ENCODE data around the gene UBR3.
"Not testable (repeated sequence)": the region's sequence is repeated elsewhere in the genome, so short reads cannot be mapped to it uniquely, and the experiment has no call there.

The UBR3 gene

GRCh38 chr2:169817369-169817768 lies 9.9 kb upstream of the UBR3 start:
- not testable (repeated sequence) for H3K4me3 Mint-ChIP-seq, H3K27me3 Mint-ChIP-seq, H3K9me3 Mint-ChIP-seq, H3K27ac Mint-ChIP-seq, ATAC-seq
- Mint-ChIP-seq H3K36me3 (peaks cover 50% of the 10 kb centered on the region), H3K4me1 (peaks cover 16% of the 10 kb centered on the region)

GRCh38 chr2:169818241-169818640 lies 9.0 kb upstream of the UBR3 start:
- Mint-ChIP-seq H3K27ac (no peak overlapping the region), H3K36me3 (peaks cover 45% of the 10 kb centered on the region), H3K4me3 (no peak overlapping the region)

GRCh38 chr2:169819106-169819505 lies 8.1 kb upstream of the UBR3 start:
- Mint-ChIP-seq H3K36me3 (peaks cover 45% of the 10 kb centered on the region), H3K4me3 (no peak overlapping the region), H3K9me3 (no peaks in the 10 kb centered on the region), H3K27ac (peak overlapping the region; percentile 35), H3K27me3 (no peaks in the 10 kb centered on the region), H3K4me1 (peaks cover 33% of the 10 kb centered on the region)
- ATAC-seq = no peak

More at GRCh38 chr2:169818241-169818640, 9.0 kb upstream of the UBR3 start:
- peaks cover 25% of the 10 kb centered on the region for H3K4me1 Mint-ChIP-seq
- no peaks in the 10 kb centered on the region for H3K9me3 Mint-ChIP-seq
- no peaks in the 10 kb centered on the region for H3K27me3 Mint-ChIP-seq
- no peak for ATAC-seq

DNA sequence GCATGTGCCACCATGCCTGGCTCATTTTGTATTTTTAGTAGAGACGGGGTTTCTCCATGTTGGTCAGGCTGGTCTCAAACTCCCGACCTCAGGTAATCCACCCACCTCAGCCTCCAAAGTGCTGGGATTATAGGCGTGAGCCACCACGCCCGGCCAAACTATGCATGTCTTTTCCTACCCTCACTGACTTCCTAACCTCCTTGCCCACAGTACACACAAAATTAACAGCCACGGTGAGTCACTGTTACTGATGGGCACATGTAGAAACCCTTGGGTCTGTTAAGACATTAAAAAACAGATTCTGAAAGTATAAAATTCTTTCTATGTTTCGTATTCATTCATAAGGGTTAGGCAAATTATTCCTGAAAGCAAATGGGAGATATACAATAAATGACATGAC lies 7.2 kb upstream of the UBR3 start:
- Mint-ChIP-seq H3K27ac (peak overlapping the region; percentile 35), H3K36me3 (peaks cover 36% of the 10 kb centered on the region), H3K4me1 (peaks cover 42% of the 10 kb centered on the region)
- not testable (repeated sequence) for H3K9me3 Mint-ChIP-seq, H3K4me3 Mint-ChIP-seq, H3K27me3 Mint-ChIP-seq, ATAC-seq

DNA sequence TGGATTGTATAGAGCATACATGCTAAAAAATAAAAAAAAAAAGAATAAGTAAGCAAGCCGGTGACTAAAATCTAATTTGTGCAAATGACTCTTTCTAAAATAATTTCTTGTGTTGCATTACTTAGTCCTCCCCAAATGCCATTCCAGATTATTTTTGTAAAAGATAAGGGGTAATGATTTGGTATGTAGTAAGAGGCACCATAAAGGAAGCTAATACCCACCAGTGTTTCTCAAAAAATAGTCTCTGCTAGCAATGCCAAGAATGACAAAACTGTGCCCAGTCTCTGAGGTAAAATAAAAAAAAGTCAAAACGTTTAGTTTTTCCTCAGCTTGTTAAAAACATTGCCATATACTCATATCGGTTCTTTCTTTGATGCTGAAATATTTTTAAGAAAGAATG lies 5.2 kb upstream of the UBR3 start:
- Mint-ChIP-seq H3K27ac (no peak overlapping the region), H3K36me3 (peaks cover 24% of the 10 kb centered on the region), H3K4me3 (no peak overlapping the region), H3K27me3 (no peaks in the 10 kb centered on the region), H3K9me3 (no peaks in the 10 kb centered on the region), H3K4me1 (peaks cover 48% of the 10 kb centered on the region)
- ATAC-seq = no peak

DNA sequence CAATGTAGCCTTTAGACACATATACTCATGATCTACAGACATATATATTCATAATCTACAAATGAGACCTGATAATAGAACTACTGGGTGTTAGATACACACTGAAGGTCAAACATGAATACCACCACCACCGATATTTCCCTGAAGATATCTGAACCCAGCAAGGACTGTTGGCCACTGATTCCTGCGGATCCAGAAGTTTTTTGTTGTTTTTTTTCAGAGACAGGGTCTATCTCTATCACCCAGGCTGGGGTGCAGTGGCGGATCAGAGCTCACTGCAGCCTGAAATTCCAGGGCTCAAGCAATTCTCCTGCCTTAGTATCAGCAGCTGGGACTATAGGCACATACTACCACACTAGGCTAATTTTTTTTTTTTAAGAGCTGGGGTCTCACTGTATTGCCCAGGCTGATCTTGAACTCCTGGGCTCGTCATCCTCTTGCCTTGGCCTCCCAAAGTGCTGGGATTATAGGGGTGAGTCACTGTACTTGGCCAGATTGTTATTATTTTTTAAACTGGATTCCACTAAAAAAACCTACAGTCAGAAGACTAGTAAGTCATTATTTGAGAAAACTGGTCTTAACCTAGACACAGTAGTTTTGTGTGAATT lies 4.4 kb upstream of the UBR3 start:
- H3K4me1 Mint-ChIP-seq = peaks cover 51% of the 10 kb centered on the region
- H3K27ac Mint-ChIP-seq = no peak overlapping the region
- ATAC-seq = no peak
- peaks cover 17% of the 10 kb centered on the region for H3K36me3 Mint-ChIP-seq
- no peak overlapping the region for H3K4me3 Mint-ChIP-seq
- no peaks in the 10 kb centered on the region for H3K9me3 Mint-ChIP-seq
- H3K27me3 Mint-ChIP-seq = no peaks in the 10 kb centered on the region

GRCh38 chr2:169823996-169824372 lies 3.3 kb upstream of the UBR3 start:
- Mint-ChIP-seq H3K4me1 (peaks cover 61% of the 10 kb centered on the region), H3K9me3 (no peaks in the 10 kb centered on the region), H3K27me3 (no peaks in the 10 kb centered on the region), H3K36me3 (peaks cover 11% of the 10 kb centered on the region), H3K4me3 (peak overlapping the region; percentile 96), H3K27ac (peak overlapping the region; percentile 89)
- ATAC-seq = no peak

GRCh38 chr2:169824373-169825333 lies 2.6 kb upstream of the UBR3 start, which contains the start of gene METTL5:
METTL5 (minus strand) TSS chr2:169824905; CDS start chr2:169824597, 308 bp downstream.
- Mint-ChIP-seq H3K4me1 (peaks cover 63% of the 10 kb centered on the region), H3K27me3 (no peaks in the 10 kb centered on the region), H3K27ac (peak within 1 kb of the TSS; percentile 89), H3K36me3 (peaks cover 11% of the 10 kb centered on the region), H3K4me3 (peak within 1 kb of the TSS; percentile 96), H3K9me3 (no peaks in the 10 kb centered on the region)
- peak; percentile 81 for ATAC-seq

DNA sequence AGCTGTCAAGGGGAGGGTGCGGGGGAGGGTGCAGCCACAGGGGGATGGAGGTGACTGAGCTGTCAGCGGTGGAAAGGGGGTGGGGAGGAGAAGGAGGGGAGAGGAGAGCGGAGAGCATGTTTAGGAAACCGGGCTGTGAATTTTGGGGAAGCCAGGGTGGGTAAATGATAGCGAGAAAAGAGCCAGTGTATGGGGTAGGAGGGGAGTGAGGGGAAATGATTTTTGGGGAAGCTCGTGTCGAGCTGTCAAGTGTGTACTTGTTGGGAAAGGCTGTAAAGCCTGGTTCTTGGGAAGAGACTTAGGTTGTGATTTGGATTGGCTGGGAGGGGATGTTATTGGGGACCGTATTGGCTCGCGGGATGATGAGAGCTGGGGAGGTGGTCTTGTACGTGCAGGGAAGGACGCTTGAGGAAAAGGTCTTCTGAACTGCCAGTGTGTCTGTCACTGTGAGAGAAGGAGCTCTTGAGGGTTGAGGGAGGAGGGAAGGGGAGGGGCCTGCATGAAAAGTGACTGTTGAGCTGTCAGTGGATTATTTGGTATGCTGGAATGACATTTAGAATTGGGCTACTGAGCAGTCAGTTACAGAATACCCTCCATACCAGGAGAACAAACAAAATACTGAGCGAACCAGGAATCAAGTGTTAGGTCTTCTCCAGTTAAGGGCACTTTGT lies 1.0 kb downstream of the UBR3 start:
- Mint-ChIP-seq H3K27me3 (no peaks in the 10 kb centered on the region), H3K27ac (peak overlapping the region; percentile 69), H3K36me3 (peaks cover 8% of the 10 kb centered on the region), H3K4me3 (peak overlapping the region; percentile 88), H3K9me3 (no peaks in the 10 kb centered on the region), H3K4me1 (peaks cover 61% of the 10 kb centered on the region)
- peak; percentile 44 for ATAC-seq

GRCh38 chr2:169834401-169834800 lies 7.1 kb downstream of the UBR3 start:
- H3K9me3 Mint-ChIP-seq = no peaks in the 10 kb centered on the region
- peaks cover 43% of the 10 kb centered on the region for H3K4me1 Mint-ChIP-seq
- H3K27ac Mint-ChIP-seq = no peak overlapping the region
- H3K27me3 Mint-ChIP-seq = no peaks in the 10 kb centered on the region
- ATAC-seq = no peak
- H3K36me3 Mint-ChIP-seq = peaks cover 17% of the 10 kb centered on the region
- no peak overlapping the region for H3K4me3 Mint-ChIP-seq

- H3K36me3 Mint-ChIP-seq = peaks cover 20% of the 10 kb centered on the region
- H3K27ac Mint-ChIP-seq = no peak overlapping the region
- peaks cover 41% of the 10 kb centered on the region for H3K4me1 Mint-ChIP-seq
- ATAC-seq = no peak
- H3K9me3 Mint-ChIP-seq = no peaks in the 10 kb centered on the region
- H3K27me3 Mint-ChIP-seq = no peaks in the 10 kb centered on the region
- H3K4me3 Mint-ChIP-seq = no peak overlapping the region
Observed at GRCh38 chr2:169838743-169839489, 11.7 kb downstream of the UBR3 start.

DNA sequence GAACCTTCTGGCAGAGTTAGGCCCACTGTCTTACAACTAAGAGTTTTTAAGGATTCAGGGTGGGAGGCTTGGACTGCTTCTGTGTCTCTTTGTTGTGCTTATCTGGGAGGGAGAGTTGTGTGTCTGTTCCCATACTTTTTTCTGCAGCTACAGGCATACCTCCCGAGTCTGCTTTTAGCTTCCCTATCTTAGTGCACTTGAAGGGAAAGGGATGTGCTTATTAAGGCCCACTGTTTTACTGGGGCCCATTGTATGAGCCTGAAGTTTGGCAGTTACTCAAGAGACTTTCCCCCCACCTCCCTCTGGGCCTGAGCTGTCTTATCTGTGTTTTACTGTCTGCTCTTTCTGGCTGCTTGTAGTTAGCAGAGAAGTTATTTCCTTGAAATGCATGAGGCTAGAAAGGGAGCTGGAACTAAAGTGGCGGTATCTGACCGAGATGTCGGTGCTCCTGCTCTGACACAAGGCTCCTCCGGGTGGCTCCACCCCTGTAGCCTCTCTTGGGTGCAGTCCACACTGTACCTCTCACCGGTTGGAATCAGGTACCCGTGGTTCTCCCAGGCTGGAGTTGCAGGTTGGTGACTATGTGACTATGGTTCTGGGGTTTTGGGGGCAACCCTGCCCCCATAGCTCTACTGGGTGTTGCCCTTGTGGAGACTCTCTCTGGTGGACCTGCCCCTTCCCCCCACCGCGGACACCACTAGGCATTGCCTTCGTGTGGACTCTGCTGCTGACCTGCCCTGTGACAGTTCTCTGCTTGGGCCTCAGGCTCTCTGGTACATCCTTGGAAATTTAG lies 12.9 kb downstream of the UBR3 start:
- peaks cover 49% of the 10 kb centered on the region for H3K4me1 Mint-ChIP-seq
- H3K27me3 Mint-ChIP-seq = no peaks in the 10 kb centered on the region

DNA sequence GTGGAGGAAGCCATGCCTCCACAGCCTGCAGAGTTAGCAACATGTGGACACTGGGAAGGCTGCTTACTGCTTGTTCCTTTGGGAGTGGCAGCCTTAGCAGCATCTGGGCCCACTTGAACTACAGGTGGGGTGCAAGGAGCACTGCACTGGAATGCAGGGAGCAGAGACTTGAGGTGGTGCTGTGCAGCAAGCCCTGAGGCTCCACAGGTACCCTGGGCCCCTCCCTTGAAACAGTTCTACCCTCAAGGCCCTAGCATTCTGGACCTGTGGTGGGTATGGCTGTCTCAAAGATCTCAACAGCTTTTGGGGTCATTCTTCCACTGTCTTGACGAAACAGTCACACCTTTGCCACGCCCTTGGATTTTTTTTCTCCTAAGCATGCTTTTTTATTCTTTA lies 13.5 kb downstream of the UBR3 start:
- H3K9me3 Mint-ChIP-seq = no peaks in the 10 kb centered on the region
- no peaks in the 10 kb centered on the region for H3K27me3 Mint-ChIP-seq
- no peak for ATAC-seq
- H3K27ac Mint-ChIP-seq = no peak overlapping the region
- H3K36me3 Mint-ChIP-seq = peaks cover 27% of the 10 kb centered on the region
- H3K4me1 Mint-ChIP-seq = peaks cover 54% of the 10 kb centered on the region
- H3K4me3 Mint-ChIP-seq = no peak overlapping the region

More for the DNA sequence above, 12.9 kb downstream of the UBR3 start:
- Mint-ChIP-seq H3K9me3 (no peaks in the 10 kb centered on the region), H3K27ac (no peak overlapping the region), H3K36me3 (peaks cover 27% of the 10 kb centered on the region), H3K4me3 (no peak overlapping the region)
- ATAC-seq = no peak

GRCh38 chr2:169841625-169842024 lies 14.4 kb downstream of the UBR3 start:
- H3K27me3 Mint-ChIP-seq = not testable (repeated sequence)

More at GRCh38 chr2:169841625-169842024, 14.4 kb downstream of the UBR3 start:
- H3K36me3 Mint-ChIP-seq = peaks cover 27% of the 10 kb centered on the region
- ATAC-seq, H3K9me3 Mint-ChIP-seq, H3K27ac Mint-ChIP-seq, H3K4me3 Mint-ChIP-seq: not testable (repeated sequence)
- H3K4me1 Mint-ChIP-seq = peaks cover 60% of the 10 kb centered on the region
